SU-DHL-6 (cell line): ENCODE measurements around the gene MARCO.
"Not testable (repeated sequence)": the region's sequence is repeated elsewhere in the genome, so short reads cannot be mapped to it uniquely, and the experiment has no call there.

Experiments
- H2AFZ ChIP-seq: fragments of 200-600 bp; sonication (generic); 2 replicates; pipeline ENCODE4 v1.6.1; 2014; ENCODE audit warnings: low read depth, mild to moderate bottlenecking, moderate library complexity, mixed read lengths, antibody characterized with exemption, low read length; ENCODE audit not compliant: severe bottlenecking
- H3F3A ChIP-seq: fragments of 200-600 bp; shearing (Covaris generic); 2 replicates; pipeline ENCODE4 v1.6.0; 2016; ENCODE audit warnings: antibody characterized with exemption, mild to moderate bottlenecking; ENCODE audit not compliant: insufficient read depth
- H3K27ac ChIP-seq: fragments of 200-600 bp; sonication (generic); 2 replicates; pipeline ENCODE4 v1.5.1; 2016; ENCODE audit warnings: low read depth, mild to moderate bottlenecking, low read length, moderate library complexity, mixed read lengths
- H3K27me3 ChIP-seq: fragments of 200-600 bp; sonication (generic), shearing (Covaris generic); 2 replicates; pipeline ENCODE4 v1.6.0; 2014; ENCODE audit warnings: mild to moderate bottlenecking, low read length
- H3K36me3 ChIP-seq: fragments of 200-600 bp; sonication (generic); 2 replicates; pipeline ENCODE4 v1.6.1; 2014; ENCODE audit warnings: mild to moderate bottlenecking, low read length, mixed read lengths
- H3K4me2 ChIP-seq: fragments of 300-600, 200-600 bp; shearing (Covaris generic), sonication (generic); 2 replicates; pipeline ENCODE4 v1.6.0; 2014; ENCODE audit warnings: low read length, low read depth, mild to moderate bottlenecking; ENCODE audit not compliant: poor library complexity, severe bottlenecking
- H3K4me3 ChIP-seq: fragments of 200-600 bp; sonication (generic); 2 replicates; pipeline ENCODE4 v1.5.1; 2014; ENCODE audit warnings: antibody characterized with exemption, low read length, mild to moderate bottlenecking, mixed read lengths; ENCODE audit not compliant: insufficient read depth, poor library complexity, severe bottlenecking
- H3K79me2 ChIP-seq: fragments of 200-600 bp; sonication (generic); 2 replicates; pipeline ENCODE4 v1.6.1; 2014; ENCODE audit warnings: mild to moderate bottlenecking, low read length, moderate library complexity; ENCODE audit not compliant: insufficient read depth
- H3K9ac ChIP-seq: fragments of 200-600 bp; sonication (generic); 2 replicates; pipeline ENCODE4 v1.7.0; 2014; ENCODE audit warnings: mild to moderate bottlenecking, low read length
- H3K9me2 ChIP-seq: fragments of 200-600 bp; sonication (generic); replicated peaks from 2 replicates; pipeline ENCODE4 v1.6.1; 2014; ENCODE audit warnings: low read length; ENCODE audit not compliant: insufficient read depth
- H3K9me3 ChIP-seq: fragments of 200-600 bp; sonication (generic); 2 replicates; pipeline ENCODE4 v1.6.1; 2014; ENCODE audit warnings: low read length, mixed read lengths; ENCODE audit not compliant: insufficient read depth
- H4K20me1 ChIP-seq: fragments of 200-600 bp; sonication (generic); 2 replicates; pipeline ENCODE4 v1.6.1; 2014; ENCODE audit warnings: low read depth, mild to moderate bottlenecking, antibody characterized with exemption, low read length, moderate library complexity, mixed read lengths
- EZH2phosphoT487 ChIP-seq: fragments of 200-600 bp; sonication (generic), shearing (Covaris generic); conservative IDR thresholded peaks from 2 replicates; pipeline ENCODE4 v1.6.1; 2018; ENCODE audit warnings: mild to moderate bottlenecking, antibody characterized with exemption, low read length, moderate library complexity, mixed read lengths
- TF ChIP-seq, protein P1 (sequence below): fragments of 200-600 bp; sonication (generic); IDR thresholded peaks from one replicate; pipeline ENCODE4 v1.5.1; 2017; ENCODE audit warnings: antibody characterized with exemption, mild to moderate bottlenecking, low read length, moderate library complexity; ENCODE audit not compliant: insufficient read depth, poor library complexity, severe bottlenecking

MARCO gene

DNA sequence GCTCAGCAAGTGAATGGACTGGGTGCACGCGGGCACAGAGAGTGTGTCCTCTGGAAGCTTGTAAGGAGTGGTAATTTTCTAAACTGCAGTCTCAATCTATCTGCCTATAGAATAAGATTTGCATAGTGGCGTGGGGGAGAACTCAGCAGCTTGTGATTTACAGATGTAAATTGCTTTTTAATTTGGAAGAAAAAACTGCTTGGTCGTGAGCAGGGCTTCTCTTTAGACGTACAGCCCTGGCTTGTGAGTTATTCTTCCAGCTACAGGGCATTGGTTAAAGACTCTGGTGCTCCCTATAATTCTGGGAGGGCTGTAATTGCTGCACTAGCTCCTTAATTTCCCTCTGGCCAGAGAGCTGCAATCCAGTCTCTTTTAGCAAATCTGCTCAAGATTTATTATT, 84.9 kb downstream of the MARCO start:
- H3K79me2 ChIP-seq: no peaks in the 10 kb centered on the region
- H4K20me1 ChIP-seq: no peaks in the 10 kb centered on the region
- no peaks in the 10 kb centered on the region for H3K27me3 ChIP-seq
- TF ChIP-seq, protein P1, sequence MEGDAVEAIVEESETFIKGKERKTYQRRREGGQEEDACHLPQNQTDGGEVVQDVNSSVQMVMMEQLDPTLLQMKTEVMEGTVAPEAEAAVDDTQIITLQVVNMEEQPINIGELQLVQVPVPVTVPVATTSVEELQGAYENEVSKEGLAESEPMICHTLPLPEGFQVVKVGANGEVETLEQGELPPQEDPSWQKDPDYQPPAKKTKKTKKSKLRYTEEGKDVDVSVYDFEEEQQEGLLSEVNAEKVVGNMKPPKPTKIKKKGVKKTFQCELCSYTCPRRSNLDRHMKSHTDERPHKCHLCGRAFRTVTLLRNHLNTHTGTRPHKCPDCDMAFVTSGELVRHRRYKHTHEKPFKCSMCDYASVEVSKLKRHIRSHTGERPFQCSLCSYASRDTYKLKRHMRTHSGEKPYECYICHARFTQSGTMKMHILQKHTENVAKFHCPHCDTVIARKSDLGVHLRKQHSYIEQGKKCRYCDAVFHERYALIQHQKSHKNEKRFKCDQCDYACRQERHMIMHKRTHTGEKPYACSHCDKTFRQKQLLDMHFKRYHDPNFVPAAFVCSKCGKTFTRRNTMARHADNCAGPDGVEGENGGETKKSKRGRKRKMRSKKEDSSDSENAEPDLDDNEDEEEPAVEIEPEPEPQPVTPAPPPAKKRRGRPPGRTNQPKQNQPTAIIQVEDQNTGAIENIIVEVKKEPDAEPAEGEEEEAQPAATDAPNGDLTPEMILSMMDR: no peak
- no peak for TF ChIP-seq EZH2phosphoT487
- no peak overlapping the region for H2AFZ ChIP-seq
- H3K9me2 ChIP-seq: no peaks in the 10 kb centered on the region
- no peaks in the 10 kb centered on the region for H3K9me3 ChIP-seq
- H3K36me3 ChIP-seq: no peaks in the 10 kb centered on the region
- no peak overlapping the region for H3K4me2 ChIP-seq
- H3K4me3 ChIP-seq: no peak overlapping the region
- no peaks in the 10 kb centered on the region for H3F3A ChIP-seq
- no peak overlapping the region for H3K27ac ChIP-seq
- H3K9ac ChIP-seq: no peak overlapping the region

DNA sequence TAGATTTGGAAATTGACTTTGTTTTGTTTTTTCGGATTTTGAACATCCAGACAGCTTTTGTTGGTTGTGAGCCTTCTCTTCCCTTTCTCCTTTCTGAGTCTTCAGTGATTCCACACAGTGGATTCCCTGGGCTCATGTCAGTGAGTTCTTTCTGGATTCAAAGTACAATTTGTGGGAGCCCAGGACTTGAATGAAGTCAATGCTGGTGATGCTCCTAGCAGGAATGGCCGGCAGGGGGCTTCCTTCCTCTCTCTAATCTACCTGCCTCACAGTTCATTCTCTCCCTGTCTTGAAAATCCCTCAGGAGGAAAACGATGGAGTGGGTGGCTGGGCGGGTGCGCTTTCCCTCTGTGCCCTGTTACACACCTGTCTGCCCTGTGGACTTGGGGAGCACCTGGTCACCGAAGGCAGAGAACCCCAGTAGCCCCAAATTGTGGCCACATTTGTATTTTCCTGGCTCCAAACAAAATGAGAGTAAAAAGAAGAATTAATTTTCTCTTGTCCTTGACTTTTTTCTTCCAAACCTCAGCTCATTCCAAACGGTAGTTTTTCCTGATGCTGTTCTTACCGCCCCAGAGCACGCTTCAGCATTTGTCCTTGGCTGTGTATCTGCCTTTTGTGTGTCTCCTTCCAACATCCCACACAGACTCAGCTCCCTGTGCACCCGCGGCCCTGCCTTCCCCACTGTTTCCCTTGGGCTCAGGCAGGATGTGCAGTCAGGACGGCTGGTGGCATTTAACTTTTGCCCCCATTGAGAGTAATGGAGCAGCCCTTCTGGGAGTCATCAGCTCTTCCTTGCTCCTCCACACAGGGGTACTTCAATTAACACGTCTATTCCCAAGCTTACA, 86.6 kb downstream of the MARCO start:
- Histone ChIP-seq H3K27me3 (no peaks in the 10 kb centered on the region), H3K4me2 (no peak overlapping the region)

DNA sequence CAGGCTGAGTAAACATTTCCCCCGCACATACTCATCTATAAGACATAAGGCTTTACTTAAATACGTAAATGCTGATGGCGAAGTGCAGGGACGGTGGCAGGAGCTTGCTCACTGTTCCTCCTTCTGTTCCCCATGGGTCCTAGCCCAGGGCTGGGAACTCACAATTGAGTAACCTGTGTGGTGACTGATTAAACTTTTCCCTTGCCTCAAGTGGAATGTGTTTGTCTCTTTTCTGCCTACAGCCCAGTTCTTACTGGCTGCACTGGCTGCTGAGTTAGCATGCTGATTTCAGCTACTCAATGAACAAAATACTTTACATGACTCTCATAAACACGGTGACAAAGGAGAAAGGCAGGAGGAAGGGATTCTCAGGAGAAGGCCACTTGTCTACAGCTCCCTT, 87.3 kb downstream of the MARCO start:
- Histone ChIP-seq H3K27me3 (no peaks in the 10 kb centered on the region), H3F3A (no peaks in the 10 kb centered on the region), H3K36me3 (no peaks in the 10 kb centered on the region), H3K4me2 (no peak overlapping the region), H3K79me2 (no peaks in the 10 kb centered on the region), H3K9me3 (no peaks in the 10 kb centered on the region), H3K4me3 (no peak overlapping the region), H2AFZ (no peak overlapping the region), H3K9me2 (no peaks in the 10 kb centered on the region), H3K27ac (no peak overlapping the region), H3K9ac (no peak overlapping the region), H4K20me1 (no peaks in the 10 kb centered on the region)
- TF ChIP-seq, protein P1: no peak
- no peak for TF ChIP-seq EZH2phosphoT487

More for the DNA sequence above, 86.6 kb downstream of the MARCO start:
- Histone ChIP-seq H3F3A (no peaks in the 10 kb centered on the region), H3K27ac (no peak overlapping the region), H3K36me3 (no peaks in the 10 kb centered on the region), H3K4me3 (no peak overlapping the region), H3K79me2 (no peaks in the 10 kb centered on the region), H4K20me1 (no peaks in the 10 kb centered on the region), H2AFZ (no peak overlapping the region), H3K9me2 (no peaks in the 10 kb centered on the region), H3K9me3 (no peaks in the 10 kb centered on the region), H3K9ac (no peak overlapping the region)
- no peak for TF ChIP-seq EZH2phosphoT487
- TF ChIP-seq, protein P1: peak; percentile 60

DNA sequence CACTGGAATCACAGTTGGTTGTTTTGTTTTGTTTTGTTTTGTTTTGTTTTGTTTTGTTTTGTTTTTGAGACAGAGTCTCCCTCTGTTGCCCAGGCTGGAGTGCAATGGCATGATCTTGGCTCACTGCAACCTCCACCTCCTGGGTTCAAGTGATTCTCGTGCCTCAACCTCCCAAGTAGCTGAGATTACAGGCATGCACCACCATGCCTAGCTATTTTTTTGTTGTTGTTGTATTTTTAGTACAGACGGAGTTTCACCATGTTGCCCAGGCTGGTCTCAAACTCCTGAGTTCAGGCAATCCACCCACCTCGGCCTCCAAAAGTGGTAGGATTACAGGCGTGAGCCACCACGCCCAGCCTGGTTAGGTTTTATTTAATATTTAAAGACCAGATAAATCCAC, 95.9 kb downstream of the MARCO start:
- H3K4me2 ChIP-seq, H3K79me2 ChIP-seq, H3K4me3 ChIP-seq, H2AFZ ChIP-seq, H3K27ac ChIP-seq, H3K36me3 ChIP-seq, H3K9ac ChIP-seq, H3K27me3 ChIP-seq, H3K9me2 ChIP-seq, H3K9me3 ChIP-seq, H4K20me1 ChIP-seq, H3F3A ChIP-seq: not testable (repeated sequence)
